AG08396 (cell line): ENCODE results near the gene RPUSD2.
A peak's percentile ranks its signal among the peaks of the same experiment; 100 is the strongest.
"Not testable (repeated sequence)": the region's sequence is repeated elsewhere in the genome, so short reads cannot be mapped to it uniquely, and the experiment has no call there.

Source experiments
- DNase-seq: peaks from one replicate; pipeline ENCODE4 v3.0.0; 2012; ENCODE audit warnings: low spot score, mixed read lengths

RPUSD2 gene

GRCh38 chr15:40565333-40566238 is 3.5 kb upstream of the RPUSD2 start:
- DNase-seq, result no peak

GRCh38 chr15:40567111-40567510 is 2.0 kb upstream of the RPUSD2 start:
- DNase-seq, result no peak

DNA sequence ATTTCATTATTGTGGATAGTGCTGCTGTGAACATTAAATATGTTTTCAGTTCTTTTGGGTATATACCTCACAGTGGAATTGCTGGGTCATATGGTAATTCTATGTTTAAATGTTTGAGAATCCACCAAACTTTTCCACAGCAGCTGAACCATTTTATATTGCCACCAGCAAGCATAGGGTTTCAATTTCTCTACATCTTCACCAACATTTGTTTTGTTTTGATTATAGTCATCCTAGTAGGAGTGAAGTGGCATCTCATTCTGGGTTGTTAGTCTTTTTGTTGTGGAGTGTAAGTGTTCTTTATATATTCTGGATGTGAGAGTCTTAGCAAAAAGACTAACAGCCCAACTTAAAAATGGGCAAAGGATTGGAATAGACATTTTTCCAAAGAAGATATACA is 6.0 kb downstream of the RPUSD2 start:
- no peak for DNase-seq

GRCh38 chr15:40576914-40577313 is 7.8 kb downstream of the RPUSD2 start:
- DNase-seq, result not testable (repeated sequence)

- no peak for DNase-seq
These were observed 9.8 kb downstream of the RPUSD2 start for GRCh38 chr15:40578892-40579291.

DNA sequence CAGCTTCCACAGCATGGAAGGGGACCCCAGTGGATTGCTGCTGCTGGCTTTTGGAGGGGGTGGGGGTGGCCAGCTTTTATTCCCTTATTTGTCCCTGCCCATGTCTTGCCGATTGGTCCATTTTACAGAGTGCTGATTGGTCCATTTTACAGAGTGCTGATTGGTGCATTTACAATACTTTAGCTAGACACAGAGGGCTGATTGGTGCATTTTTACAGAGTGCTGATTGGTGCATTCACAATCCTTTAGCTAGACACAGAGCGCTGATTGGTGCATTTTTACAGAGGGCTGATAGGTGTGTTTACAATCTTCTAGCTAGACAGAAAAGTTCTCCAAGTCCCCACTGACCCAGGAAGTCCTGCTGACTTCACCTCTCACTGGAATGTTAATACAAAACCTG is 12.7 kb downstream of the RPUSD2 start:
- not testable (repeated sequence) for DNase-seq

DNA sequence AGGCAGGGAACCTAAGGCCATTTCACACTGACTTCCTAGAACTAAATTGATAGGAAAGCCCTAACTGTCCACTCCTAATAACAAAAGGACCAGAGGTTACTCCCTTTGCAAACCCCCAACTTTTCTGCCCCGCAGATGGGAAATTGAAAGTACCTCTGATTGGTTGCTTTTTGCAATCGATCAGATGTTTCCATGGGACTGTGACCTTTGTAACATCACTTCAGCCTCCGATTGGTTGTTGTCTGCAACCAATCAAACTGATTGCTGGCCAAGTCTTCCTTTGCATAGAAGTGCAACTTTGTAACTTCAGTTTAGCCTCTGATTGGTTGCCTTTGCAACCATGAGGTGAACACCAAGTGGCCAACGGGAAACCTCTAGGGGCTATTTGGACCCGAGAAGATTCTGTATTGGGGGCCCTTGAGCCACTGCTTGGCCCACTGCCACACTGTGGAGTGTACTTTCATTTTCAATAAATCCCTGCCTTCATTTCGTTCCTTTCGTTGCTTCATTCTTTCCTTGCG is 13.7 kb downstream of the RPUSD2 start:
- DNase-seq, result peak; percentile 38

DNA sequence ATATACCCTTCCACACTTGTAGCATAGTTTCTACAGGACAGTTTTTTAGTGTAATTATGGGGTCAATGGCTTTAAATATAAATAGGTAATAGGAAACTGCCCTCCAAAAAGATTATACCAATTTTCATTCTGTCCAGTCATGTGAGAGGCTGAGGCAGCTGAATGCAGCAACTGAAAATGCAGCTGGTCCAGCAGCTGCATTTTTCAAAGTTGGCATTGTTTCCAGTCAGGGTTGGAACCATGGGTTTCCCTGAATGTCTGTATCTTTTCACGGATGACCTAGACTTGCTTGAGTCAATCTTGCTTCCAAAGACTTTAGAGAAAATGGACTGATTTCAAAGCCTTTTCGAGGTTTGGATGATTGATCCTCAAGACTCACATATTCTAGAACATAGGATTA is 15.1 kb downstream of the RPUSD2 start:
- DNase-seq, result no peak

DNA sequence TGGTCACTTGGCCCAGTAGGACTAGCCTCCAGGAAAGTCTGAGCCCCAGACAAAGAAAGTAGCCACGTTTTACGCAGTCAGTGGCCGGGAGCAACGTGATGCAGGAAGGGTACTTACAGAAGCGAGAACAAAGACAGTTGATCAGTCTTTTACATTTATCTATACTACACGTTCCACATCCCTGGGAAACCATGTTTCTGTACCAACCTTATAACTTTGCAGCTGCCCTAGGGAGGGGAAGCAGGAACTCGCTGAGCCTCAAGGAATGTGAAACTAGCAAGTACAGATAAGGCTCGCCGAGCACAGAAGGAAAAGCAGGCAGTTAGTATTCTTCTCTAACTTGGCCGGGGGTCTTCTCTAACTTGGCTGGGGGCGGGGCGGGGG is 21.6 kb downstream of the RPUSD2 start:
- DNase-seq, result no peak

GRCh38 chr15:40591389-40591788 is 22.3 kb downstream of the RPUSD2 start:
- DNase-seq, result no peak

DNA sequence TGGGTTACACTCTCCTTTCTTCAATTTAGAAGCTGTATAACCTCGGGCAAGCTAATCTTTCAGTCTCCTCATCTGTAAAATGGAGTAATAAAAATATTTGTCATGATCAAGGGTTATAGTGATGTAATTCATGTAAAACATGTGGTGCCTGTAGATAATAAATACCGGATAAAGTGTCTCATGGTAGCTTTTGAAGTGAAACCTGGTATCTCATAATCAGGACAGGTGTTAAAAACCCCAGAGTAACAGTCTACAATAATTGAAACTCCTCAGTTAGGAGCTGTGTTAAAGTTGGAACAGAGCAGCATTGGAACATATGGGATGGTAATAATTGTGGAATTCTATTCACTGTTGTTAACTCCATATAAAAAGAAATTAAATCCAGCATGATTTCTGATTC is 24.1 kb downstream of the RPUSD2 start:
- no peak for DNase-seq

DNA sequence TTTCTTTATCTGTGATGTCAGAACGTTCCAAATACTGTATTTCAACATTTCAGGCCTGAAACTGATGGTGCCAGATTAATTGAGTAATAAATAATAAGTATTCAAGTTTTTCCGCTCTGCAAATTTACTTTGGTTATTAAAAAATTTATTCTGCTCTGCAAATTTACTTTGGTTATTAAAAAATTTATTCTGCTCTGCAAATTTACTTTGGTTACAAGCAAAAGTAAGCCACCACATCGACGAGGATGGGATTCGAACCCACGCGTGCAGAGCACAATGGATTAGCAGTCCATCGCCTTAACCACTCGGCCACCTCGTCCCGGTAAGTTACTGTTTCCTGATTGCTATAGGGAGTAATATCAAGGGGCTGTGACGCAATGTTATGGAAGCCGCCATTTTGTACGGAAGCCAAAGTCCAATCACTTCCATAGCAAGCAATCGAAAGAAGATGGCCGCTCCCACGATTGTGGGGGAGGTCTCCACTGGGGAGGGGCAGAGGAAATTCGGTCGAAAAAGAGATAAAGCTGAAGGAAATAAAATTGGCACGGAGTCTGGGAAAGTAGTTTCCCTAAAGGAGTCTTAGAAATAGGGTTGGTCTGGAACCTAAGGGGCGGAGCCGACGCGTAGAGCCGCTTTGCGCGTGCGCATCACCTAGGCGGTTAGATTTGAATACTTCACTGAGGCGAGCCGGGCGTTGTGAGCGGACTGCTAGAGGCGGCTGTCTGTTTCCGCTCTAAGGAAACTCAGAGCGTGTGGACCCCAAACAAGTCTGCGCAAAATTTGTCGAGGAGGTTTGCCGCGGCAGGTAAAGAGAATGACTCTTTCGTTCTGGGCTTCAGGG is 24.7 kb downstream of the RPUSD2 start, which contains the start of gene KNL1:
KNL1 (plus strand) TSS at position 662 of the 841 bp plus-strand sequence. CDS start 8,683 bp downstream, outside the sequence.
- peak; percentile 88 for DNase-seq

DNA sequence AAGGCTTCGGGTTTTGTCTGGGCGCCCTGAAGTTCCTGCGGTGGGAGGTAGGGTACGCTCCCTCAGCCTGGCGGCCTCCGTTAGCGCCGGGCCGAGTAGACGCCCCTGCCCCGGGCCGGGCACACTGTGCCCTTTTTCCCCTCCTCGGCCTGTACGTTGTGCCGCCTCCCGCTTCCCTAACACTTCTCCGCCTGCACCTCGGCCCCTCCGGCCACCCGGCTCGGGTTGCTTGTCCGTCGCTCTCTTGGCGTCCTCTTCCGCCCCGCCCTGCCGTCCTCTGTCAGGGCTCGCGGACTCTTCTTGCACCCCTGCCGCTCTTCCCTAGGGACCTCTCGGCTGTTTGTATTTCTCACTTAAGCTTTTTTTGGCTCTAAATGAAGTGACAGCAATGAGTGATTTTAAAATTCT is 25.3 kb downstream of the RPUSD2 start:
- DNase-seq, result peak; percentile 68

GRCh38 chr15:40595219-40595618 is 26.1 kb downstream of the RPUSD2 start:
- DNase-seq, result no peak

DNA sequence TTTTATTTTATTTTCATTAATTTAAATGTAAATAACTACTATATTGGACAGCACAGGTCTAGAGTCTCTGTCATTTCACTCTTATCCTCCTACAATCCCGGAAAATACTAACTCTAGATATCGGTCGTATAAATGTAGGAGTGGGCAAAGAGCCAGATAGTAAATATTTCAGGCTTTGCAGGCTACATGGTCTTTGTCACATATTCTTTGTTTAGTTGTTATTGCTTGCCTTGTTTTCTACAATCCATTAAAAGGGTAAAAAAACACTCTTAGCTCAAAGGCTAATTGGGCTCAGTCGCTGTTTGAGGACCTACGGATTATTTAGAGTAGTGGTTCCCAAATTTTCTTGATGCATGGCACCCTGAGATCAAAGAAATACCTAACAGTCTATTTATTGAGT is 26.7 kb downstream of the RPUSD2 start:
- DNase-seq, result no peak

GRCh38 chr15:40597024-40597423 is 27.9 kb downstream of the RPUSD2 start:
- no peak for DNase-seq

DNA sequence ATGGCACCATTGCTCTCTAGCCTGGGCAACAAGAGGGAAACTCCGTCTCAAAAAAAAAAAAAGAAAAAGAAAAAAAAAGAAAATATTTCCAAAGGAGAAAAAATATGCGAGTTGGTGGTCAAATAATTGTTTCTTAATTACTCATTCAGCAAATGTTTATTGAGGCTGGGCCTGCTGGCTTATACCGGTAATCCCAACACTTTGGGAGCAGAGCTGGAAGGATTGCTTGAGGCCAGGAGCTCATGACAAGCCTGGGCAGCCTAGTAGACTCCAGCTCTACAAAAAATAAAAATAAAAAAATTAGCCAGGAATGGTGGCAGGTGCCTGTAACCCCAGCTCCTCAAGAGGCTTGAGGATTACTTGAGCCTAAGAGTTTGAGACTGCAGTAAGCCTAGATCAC is 29.0 kb downstream of the RPUSD2 start:
- no peak for DNase-seq

DNA sequence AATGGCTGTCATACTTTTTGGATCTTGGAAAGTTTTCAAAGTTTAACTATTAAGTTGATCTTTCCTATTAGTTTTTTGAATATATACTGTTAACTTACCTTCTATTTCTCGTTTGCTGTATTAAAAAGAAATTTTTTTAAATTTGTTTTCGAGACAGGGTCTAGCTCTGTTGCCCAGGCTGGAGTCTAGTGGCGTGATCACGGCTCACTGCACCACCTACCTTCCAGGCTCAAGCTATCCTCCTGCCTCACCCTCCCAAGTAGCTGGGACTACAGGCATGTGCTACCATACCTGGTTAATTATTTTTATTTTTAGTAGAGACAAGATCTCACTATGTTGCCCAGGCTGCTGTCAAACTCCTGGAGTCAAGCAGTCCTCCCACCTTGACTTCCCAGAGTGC is 29.6 kb downstream of the RPUSD2 start:
- no peak for DNase-seq

DNA sequence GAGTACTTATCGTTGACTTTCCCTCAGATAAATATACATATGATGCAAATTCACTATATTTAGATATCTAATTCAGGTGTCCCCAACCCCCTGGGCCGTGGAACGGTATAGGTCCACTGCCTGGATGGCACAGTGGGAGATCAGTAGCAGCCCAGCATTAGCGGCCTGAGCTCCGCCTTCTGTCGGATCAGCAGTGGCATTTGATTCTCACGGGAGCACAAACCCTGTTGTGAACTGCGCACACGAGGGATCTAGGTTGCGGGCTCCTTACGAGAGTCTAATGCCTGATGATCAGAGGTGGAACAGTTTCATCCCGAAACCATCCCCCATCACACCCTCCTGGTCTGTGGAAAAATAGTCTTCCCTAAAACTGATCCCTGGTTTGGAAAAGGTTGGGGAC is 31.9 kb downstream of the RPUSD2 start:
- DNase-seq, result no peak

GRCh38 chr15:40603935-40604334 is 34.8 kb downstream of the RPUSD2 start:
- no peak for DNase-seq

- DNase-seq, result no peak
These were observed 44.0 kb downstream of the RPUSD2 start for GRCh38 chr15:40613080-40613479.

DNA sequence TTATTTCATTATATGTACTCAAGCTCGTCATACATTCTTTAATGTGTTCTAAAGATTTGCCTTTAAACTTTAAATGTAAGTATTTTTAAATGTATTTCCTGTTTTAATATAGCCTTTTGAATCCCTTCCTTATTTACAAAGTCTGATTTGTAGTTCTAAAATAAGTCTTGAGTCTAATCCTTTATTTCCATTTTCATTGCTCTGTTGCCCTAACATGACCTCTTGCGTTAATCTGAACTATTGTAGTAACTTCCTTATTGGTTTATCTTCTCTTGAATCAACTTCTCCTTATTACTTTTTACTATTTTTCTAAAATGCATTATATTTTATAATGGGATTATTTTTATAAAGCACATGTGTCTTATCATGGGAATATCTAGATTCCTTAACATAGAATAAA is 48.9 kb downstream of the RPUSD2 start:
- no peak for DNase-seq

DNA sequence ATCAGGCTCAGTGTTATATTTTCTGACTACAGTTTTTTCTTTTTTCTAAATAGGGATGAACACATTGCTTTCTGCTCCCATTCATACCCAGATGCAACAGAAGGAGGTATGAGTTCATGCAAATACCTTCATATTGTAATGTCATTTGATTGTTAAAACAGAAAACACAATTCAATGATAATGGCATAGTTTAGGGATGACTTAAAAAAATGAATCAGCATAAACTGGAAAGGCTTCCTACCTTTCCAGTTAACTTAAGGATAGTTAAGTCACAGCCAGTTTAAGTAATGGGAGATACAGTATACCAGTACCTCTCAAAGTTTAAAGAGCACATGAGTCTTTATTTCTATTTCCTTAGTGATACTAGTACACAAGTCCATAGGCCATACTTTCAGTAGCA is 49.8 kb downstream of the RPUSD2 start:
- DNase-seq, result no peak
